Measurements from ENCODE around the gene FGFBP1. TPM values are rescaled to one million over a fixed set of nuclear protein-coding genes. Genes with fewer than 3 reads are reported as not detected.

The FGFBP1 gene
- total RNA-seq (not detected), polyA plus RNA-seq (ENCODE audit: insufficient read depth, low read depth, low replicate concordance) (1.1 TPM)
- long read RNA-seq, donor 1: 0 reads
- long read RNA-seq, donor 2: 0 reads

GRCh38 chr4:15938640-15939039 lies at the start of gene FGFBP1:
Gene FGFBP1, minus strand, starts transcription at chr4:15938740. Its CDS starts 2,108 bp downstream, at chr4:15936632.
- H3K4me3 ChIP-seq: no peak within 1 kb of the TSS
- TF ChIP-seq POLR2A (IDR thresholded peaks at IDR 0.05): no peak
- TF ChIP-seq, protein P1, sequence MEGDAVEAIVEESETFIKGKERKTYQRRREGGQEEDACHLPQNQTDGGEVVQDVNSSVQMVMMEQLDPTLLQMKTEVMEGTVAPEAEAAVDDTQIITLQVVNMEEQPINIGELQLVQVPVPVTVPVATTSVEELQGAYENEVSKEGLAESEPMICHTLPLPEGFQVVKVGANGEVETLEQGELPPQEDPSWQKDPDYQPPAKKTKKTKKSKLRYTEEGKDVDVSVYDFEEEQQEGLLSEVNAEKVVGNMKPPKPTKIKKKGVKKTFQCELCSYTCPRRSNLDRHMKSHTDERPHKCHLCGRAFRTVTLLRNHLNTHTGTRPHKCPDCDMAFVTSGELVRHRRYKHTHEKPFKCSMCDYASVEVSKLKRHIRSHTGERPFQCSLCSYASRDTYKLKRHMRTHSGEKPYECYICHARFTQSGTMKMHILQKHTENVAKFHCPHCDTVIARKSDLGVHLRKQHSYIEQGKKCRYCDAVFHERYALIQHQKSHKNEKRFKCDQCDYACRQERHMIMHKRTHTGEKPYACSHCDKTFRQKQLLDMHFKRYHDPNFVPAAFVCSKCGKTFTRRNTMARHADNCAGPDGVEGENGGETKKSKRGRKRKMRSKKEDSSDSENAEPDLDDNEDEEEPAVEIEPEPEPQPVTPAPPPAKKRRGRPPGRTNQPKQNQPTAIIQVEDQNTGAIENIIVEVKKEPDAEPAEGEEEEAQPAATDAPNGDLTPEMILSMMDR (IDR thresholded peaks at IDR 0.05): no peak
- H3K4me1 ChIP-seq: no peaks in the 10 kb centered on the region
- H3K36me3 ChIP-seq (ENCODE audit: low read depth, missing control alignments): no peaks in the 10 kb centered on the region
- H3K27ac ChIP-seq: no peak within 1 kb of the TSS
- no peaks in the 10 kb centered on the region for H3K27me3 ChIP-seq
- no peak for DNase-seq
- WGBS, 2 donors: 76 to 77% methylated on average over 4 of the region's 4 CpGs
- no peaks in the 10 kb centered on the region for H3K9me3 ChIP-seq
- intact Hi-C loops (cut with DNase I; ENCODE audit: low total_unique reads): no loop called here

DNA sequence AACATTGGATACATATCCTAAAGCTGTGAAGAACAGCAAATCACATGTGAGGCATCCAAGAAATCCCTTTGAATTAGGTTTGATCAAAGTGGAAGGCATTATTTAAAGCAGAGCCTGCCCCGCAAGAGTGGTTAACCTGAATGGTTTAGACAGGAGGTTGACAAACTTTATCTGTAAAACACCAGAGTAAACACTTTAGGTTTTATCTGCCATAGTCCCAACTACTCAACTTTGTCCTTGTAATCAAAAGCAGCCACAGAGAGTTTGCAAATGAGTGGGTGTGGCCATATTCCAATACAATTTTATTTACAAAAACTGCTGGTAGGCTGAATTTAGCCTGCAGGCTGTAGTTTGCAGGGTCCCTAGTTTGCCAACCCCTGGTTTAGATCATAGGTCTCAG lies 49.7 kb upstream of the FGFBP1 start:
- Histone ChIP-seq H3K27me3 (no peaks in the 10 kb centered on the region), H3K27ac (no peak overlapping the region), H3K36me3 (ENCODE audit: low read depth, missing control alignments) (no peaks in the 10 kb centered on the region), H3K4me1 (no peaks in the 10 kb centered on the region), H3K9me3 (no peaks in the 10 kb centered on the region), H3K4me3 (no peak overlapping the region)
- WGBS, 2 donors: 95% methylated on average over 1 of the region's 1 CpG
- DNase-seq: no peak
- no peak for TF ChIP-seq POLR2A (IDR thresholded peaks at IDR 0.05)
- TF ChIP-seq, protein P1 (IDR thresholded peaks at IDR 0.05): no peak
- intact Hi-C loops (cut with DNase I; ENCODE audit: low total_unique reads): no loop called here

DNA sequence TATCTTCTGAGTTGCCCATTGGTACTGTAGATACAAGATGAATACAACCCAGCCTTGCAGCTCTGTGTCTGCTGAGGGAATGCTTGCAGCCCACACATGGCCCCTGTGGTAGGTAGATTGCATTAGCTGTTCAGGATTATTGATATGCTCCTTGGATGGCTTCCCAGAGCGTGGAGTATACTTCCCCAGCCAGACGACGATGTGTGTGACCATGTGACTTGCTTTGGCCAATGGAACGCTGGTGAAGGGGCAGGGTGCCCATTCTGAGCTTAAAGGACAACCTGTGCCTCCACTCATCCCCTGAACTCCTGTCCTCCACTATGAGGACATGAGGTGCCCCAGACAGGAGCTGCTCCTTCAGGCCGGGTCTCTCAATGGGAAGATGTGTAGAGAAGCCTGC lies 48.4 kb upstream of the FGFBP1 start:
- H3K36me3 ChIP-seq (ENCODE audit: low read depth, missing control alignments): no peaks in the 10 kb centered on the region
- no peak overlapping the region for H3K4me3 ChIP-seq
- no peak for DNase-seq
- no peaks in the 10 kb centered on the region for H3K9me3 ChIP-seq
- no peaks in the 10 kb centered on the region for H3K27me3 ChIP-seq
- intact Hi-C loops (cut with DNase I; ENCODE audit: low total_unique reads): no loop called here
- no peaks in the 10 kb centered on the region for H3K4me1 ChIP-seq
- 67 to 73% methylated on average over 5 of the region's 5 CpGs for WGBS, 2 donors
- TF ChIP-seq, protein P1 (IDR thresholded peaks at IDR 0.05): no peak
- H3K27ac ChIP-seq: no peak overlapping the region

DNA sequence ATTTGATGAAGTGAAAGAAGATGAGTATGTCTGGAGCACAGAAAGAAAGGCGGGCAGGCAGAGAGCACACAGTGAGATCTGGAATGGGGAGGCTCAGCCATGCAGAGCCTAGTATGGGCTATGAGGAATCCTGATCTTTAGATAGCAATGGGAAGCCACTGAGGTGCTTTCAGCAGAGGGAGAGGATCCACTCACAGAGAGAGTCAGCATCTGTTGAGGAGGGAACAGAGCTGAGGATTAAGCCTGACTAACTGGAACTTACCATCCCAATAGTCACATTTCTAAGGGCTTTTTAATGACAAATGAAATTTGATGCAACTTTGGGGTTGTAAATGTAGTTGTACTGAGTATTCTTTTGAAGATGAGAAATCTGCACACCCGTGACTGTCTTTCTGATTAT lies 45.1 kb upstream of the FGFBP1 start:
- TF ChIP-seq, protein P1 (IDR thresholded peaks at IDR 0.05): no peak
- TF ChIP-seq POLR2A (IDR thresholded peaks at IDR 0.05): no peak
- H3K27ac ChIP-seq: no peak overlapping the region
- intact Hi-C loops (cut with DNase I; ENCODE audit: low total_unique reads): no loop called here

DNA sequence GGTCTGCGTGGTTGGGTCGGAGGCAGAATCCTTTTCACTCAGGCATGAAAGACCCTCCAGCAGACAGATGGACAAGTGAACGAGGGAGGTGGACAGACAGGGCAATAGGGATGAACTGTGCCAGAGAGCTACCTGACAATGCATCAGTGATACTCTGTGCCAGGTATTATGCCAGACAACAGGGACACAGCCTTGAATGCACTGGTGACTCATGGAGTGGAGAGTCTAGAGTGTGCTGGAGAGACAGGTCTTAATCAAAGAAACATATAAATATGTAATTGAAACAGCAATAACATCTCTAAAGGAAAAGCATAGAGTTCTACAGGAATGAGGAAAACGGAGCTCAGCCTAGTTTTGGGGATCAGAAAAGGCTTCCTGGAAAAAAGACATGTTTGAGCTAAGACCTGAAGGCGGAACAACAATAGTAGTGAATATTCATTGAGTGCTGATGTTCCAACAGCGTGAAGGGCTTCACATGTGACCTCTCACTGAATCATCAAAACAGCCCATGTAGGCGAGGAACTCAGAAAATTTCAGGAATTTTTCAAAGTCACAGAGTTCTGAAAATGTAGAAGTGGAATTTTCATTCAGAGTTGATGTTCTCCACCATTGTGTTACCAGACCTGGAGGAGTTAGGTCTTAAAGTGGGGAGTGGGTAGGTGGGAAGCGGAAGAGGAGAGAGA lies 44.4 kb upstream of the FGFBP1 start:
- TF ChIP-seq, protein P1 (IDR thresholded peaks at IDR 0.05): no peak
- no peak for TF ChIP-seq POLR2A (IDR thresholded peaks at IDR 0.05)
- 85 to 94% methylated on average over 8 of the region's 8 CpGs for WGBS, 2 donors
- H3K4me3 ChIP-seq: no peak overlapping the region
- H3K27me3 ChIP-seq: no peaks in the 10 kb centered on the region
- H3K4me1 ChIP-seq: no peaks in the 10 kb centered on the region
- H3K9me3 ChIP-seq: no peaks in the 10 kb centered on the region
- H3K27ac ChIP-seq: no peak overlapping the region
- intact Hi-C loops (cut with DNase I; ENCODE audit: low total_unique reads): no loop called here
- no peaks in the 10 kb centered on the region for H3K36me3 ChIP-seq (ENCODE audit: low read depth, missing control alignments)
- DNase-seq: no peak

More for the DNA sequence above, 45.1 kb upstream of the FGFBP1 start:
- Histone ChIP-seq H3K36me3 (ENCODE audit: low read depth, missing control alignments) (no peaks in the 10 kb centered on the region), H3K4me3 (no peak overlapping the region), H3K9me3 (no peaks in the 10 kb centered on the region), H3K4me1 (no peaks in the 10 kb centered on the region), H3K27me3 (no peaks in the 10 kb centered on the region)
- WGBS, 2 donors: 91 to 95% methylated on average over 2 of the region's 2 CpGs
- no peak for DNase-seq
